Pancreas (tissue), 10 donors: ENCODE results near the gene APLNR. TPM values are rescaled to one million over a fixed set of nuclear protein-coding genes. Genes with fewer than 3 reads are reported as not detected.
A peak's percentile ranks its signal among the peaks of the same experiment; 100 is the strongest.

ENCODE experiments used
- ATAC-seq, 4 donors: fragments of 200-7000 bp; cut with Tn5 transposase; one replicate each; pipeline versions ENCODE4 v1.8.0 to v1.9.1; 2020; ENCODE audit warnings: mild to moderate bottlenecking in 4 of 4, moderate library complexity in 4 of 4
- DNase-seq, 6 donors: peaks; one replicate each; pipeline ENCODE4 v3.0.0-alpha.2; 2020
- FAIRE-seq: peaks from 2 replicates; lab custom pipeline; 2012; peaks lifted over from hg19 to GRCh38; lab: Jason Lieb, UNC
- H3K27ac ChIP-seq, 4 donors: fragments of 200-600 bp; sonication (generic); 1 replicate in 3 of 4; 2 replicates in 1 of 4; pipeline versions ENCODE4 v1.5.0 to v1.8.0; 2020
- H3K27me3 ChIP-seq, 4 donors: fragments of 200-600 bp; one replicate each; pipeline ENCODE4 v1.8.0; 2021
- H3K36me3 ChIP-seq, 3 donors: fragments of 200-600 bp; sonication (generic) in 1 of 3; one replicate each; pipeline versions ENCODE4 v1.5.0 to v1.8.0; 2020 to 2021
- H3K4me1 ChIP-seq, 3 donors: fragments of 200-600 bp; one replicate each; pipeline ENCODE4 v1.8.0; 2021
- H3K4me3 ChIP-seq, 4 donors: fragments of 200-600 bp; sonication (generic) in 2 of 4; one replicate each; pipeline versions ENCODE4 v1.5.0 to v1.8.0; 2020 to 2021
- H3K9me3 ChIP-seq, 4 donors: fragments of 200-600 bp; one replicate each; pipeline ENCODE4 v1.8.0; 2021
- CTCF ChIP-seq, 4 donors: fragments of 200-600 bp; sonication (generic) in 3 of 4; IDR thresholded peaks; one replicate each; pipeline versions ENCODE4 v1.5.0 to v1.8.0; 2021; ENCODE audit warnings: antibody characterized with exemption in 4 of 4
- WGBS, 2 donors: extraction: QIAGEN DNeasy Blood & Tissue Kit; methylation state at CpG; one replicate each; pipeline ENCODE4 v1.1.7; 2013; 5-methylcytosine and 5-hydroxymethylcytosine counted together
- intact Hi-C, 3 donors: fragments of 100-400 bp; cut with DNase I; formaldehyde crosslinking; loops; one replicate each; pipeline versions ENCODE4 v1.11.1 to v1.14.2; 2022
- polyA plus RNA-seq, 2 donors: library from polyadenylated mRNA; stranded (reverse); fragments of 200-250 nt; gene quantifications; one replicate each; pipeline ENCODE4 v1.2.3, GENCODE V29; 2013
- total RNA-seq, 6 donors: library from RNA; stranded (reverse); fragmentation: NEBNext Ultra II Directional in 4 of 6; extraction: Animal tissue kit (Norgen Biotek cat#: 25700) in 4 of 6; gene quantifications; one replicate each; pipeline versions ENCODE4 v1.2.1 to v1.2.4, GENCODE V29; 2021 to 2023
- donor health status: healthy with polysubstance abuse.
- donor health status: DM: no; HTN: no; CAD: no; lungs with moderate emphysema.
- donor health status: DM: no; HTN: no; CAD: no.
- donor health status: control.
- donor health status: control.
- donor health status: Bipolar disorder and iron deficiency.
- donor health status: DM: yes; HTN: yes; CAD: no.
- donor health status: DM: no; HTN: no; CAD: no.
- donor health status: DM: no; HTN: no; CAD: no.
- donor health status: DM: yes; HTN: yes; CAD: no.

The APLNR gene
- total and polyA plus RNA-seq, 8 donors: 0.19 to 7.3 (median 1.2) TPM

GRCh38 chr11:57231539-57232253, 5.4 kb downstream of the APLNR start:
- Histone ChIP-seq H3K4me1 (no peaks in the 10 kb centered on the region), H3K36me3 (no peaks in the 10 kb centered on the region), H3K27me3 (no peaks in the 10 kb centered on the region), H3K4me3 (no peak overlapping the region), H3K27ac (no peak overlapping the region), H3K9me3 (no peaks in the 10 kb centered on the region)
- intact Hi-C loops: loop anchor here in 1 of 3 donors (10.0 kb wide), 1 partner anchor 97 kb away; no protein-coding TSS in a partner anchor
- TF ChIP-seq CTCF (IDR thresholded peaks at IDR 0.05): no peak
- ATAC-seq: no peak
- WGBS, 2 donors: 34 to 39% methylated on average over 3 of the region's 3 CpGs
- DNase-seq: no peak
- no peak for FAIRE-seq

- H3K9me3 ChIP-seq: no peaks in the 10 kb centered on the region
- intact Hi-C loops: loop anchor here in 1 of 3 donors (10.0 kb wide), 1 partner anchor 96 kb away; no protein-coding TSS in a partner anchor
- ATAC-seq (peak in 1 of 4 donors; percentile 35), FAIRE-seq (no peak), DNase-seq (no peak)
- no peaks in the 10 kb centered on the region for H3K27me3 ChIP-seq
- H3K4me1 ChIP-seq: no peaks in the 10 kb centered on the region
- WGBS, 2 donors: 36 to 44% methylated on average over 18 of the region's 18 CpGs
- H3K27ac ChIP-seq: no peak overlapping the region
- TF ChIP-seq CTCF (IDR thresholded peaks at IDR 0.05): no peak
- no peaks in the 10 kb centered on the region for H3K36me3 ChIP-seq
- H3K4me3 ChIP-seq: no peak overlapping the region
Observed at GRCh38 chr11:57230791-57231538, 6.1 kb downstream of the APLNR start.

GRCh38 chr11:57230316-57230715, 6.7 kb downstream of the APLNR start:
- FAIRE-seq (no peak), ATAC-seq (no peak), DNase-seq (no peak)
- H3K4me3 ChIP-seq: no peak overlapping the region
- no peaks in the 10 kb centered on the region for H3K27me3 ChIP-seq
- H3K4me1 ChIP-seq: no peaks in the 10 kb centered on the region
- no peak overlapping the region for H3K27ac ChIP-seq
- WGBS, 2 donors: 44 to 55% methylated on average over 5 of the region's 5 CpGs
- intact Hi-C loops: loop anchor here in 1 of 3 donors (10.0 kb wide), 1 partner anchor 96 kb away; no protein-coding TSS in a partner anchor
- no peaks in the 10 kb centered on the region for H3K36me3 ChIP-seq
- no peaks in the 10 kb centered on the region for H3K9me3 ChIP-seq
- no peak for TF ChIP-seq CTCF (IDR thresholded peaks at IDR 0.05)

- Histone ChIP-seq H3K4me3 (no peak overlapping the region), H3K36me3 (no peaks in the 10 kb centered on the region), H3K9me3 (no peaks in the 10 kb centered on the region), H3K27me3 (no peaks in the 10 kb centered on the region), H3K27ac (no peak overlapping the region), H3K4me1 (no peaks in the 10 kb centered on the region)
- no peak for DNase-seq
- intact Hi-C loops: no loop called here
- ATAC-seq: no peak
- FAIRE-seq: no peak
- TF ChIP-seq CTCF (IDR thresholded peaks at IDR 0.05): no peak
- 47 to 51% methylated on average over 3 of the region's 3 CpGs for WGBS, 2 donors
Observed at GRCh38 chr11:57228600-57228999, 8.4 kb downstream of the APLNR start.
